Vagina (tissue), 2 donors: ENCODE results near the gene TMEM18. TPM values are rescaled to one million over a fixed set of nuclear protein-coding genes. Genes with fewer than 3 reads are reported as not detected.
A peak's percentile ranks its signal among the peaks of the same experiment; 100 is the strongest.

Experiments
- DNase-seq, 2 donors: peaks; one replicate each; pipeline ENCODE4 v3.0.0-alpha.2; 2017; ENCODE audit errors: extremely low spot score in 2 of 2
- H3K27ac ChIP-seq: fragments of 200-600 bp; sonication (generic); one replicate; pipeline ENCODE4 v1.5.1; 2019
- H3K27me3 ChIP-seq: fragments of 200-600 bp; sonication (generic); one replicate; pipeline ENCODE4 v1.5.1; 2019
- H3K36me3 ChIP-seq, 2 donors: fragments of 200-600 bp; sonication (generic); one replicate each; pipeline ENCODE4 v1.5.1; 2017 to 2019
- H3K4me1 ChIP-seq: fragments of 200-600 bp; sonication (generic); one replicate; pipeline ENCODE4 v1.5.1; 2019
- H3K4me3 ChIP-seq, 2 donors: fragments of 200-600 bp; sonication (generic); 1 replicate in 1 of 2; 2 replicates in 1 of 2; pipeline ENCODE4 v1.5.1; 2016 to 2019
- H3K9me3 ChIP-seq: fragments of 200-600 bp; sonication (generic); one replicate; pipeline ENCODE4 v1.5.1; 2019
- CTCF ChIP-seq, 3 experiments: fragments of 450-650 bp in 2 of 3; fragments of 200-600 bp in 1 of 3; sonication (generic) in 1 of 3; IDR thresholded peaks; one replicate each; pipeline ENCODE4 v1.5.1; 2017 to 2019; ENCODE audit warnings: antibody characterized with exemption in 3 of 3, mild to moderate bottlenecking in 2 of 3, moderate library complexity in 2 of 3
- POLR2A ChIP-seq, 2 donors: fragments of 450-650 bp; IDR thresholded peaks; one replicate each; pipeline ENCODE4 v1.6.1; 2017; ENCODE audit warnings: antibody characterized with exemption in 2 of 2, mild to moderate bottlenecking in 2 of 2, moderate library complexity in 2 of 2
- POLR2AphosphoS5 ChIP-seq, 2 donors: sonication (generic); formaldehyde crosslinking; IDR thresholded peaks; one replicate each; pipeline ENCODE4 v1.9.0; 2017; ENCODE audit warnings: antibody characterized with exemption in 2 of 2, mild to moderate bottlenecking in 2 of 2, low read depth in 1 of 2; ENCODE audit not compliant: insufficient read depth in 1 of 2
- intact Hi-C: fragments of 100-400 bp; cut with DNase I; formaldehyde crosslinking; loops from one replicate; pipeline ENCODE4 v1.15.1; 2023
- total RNA-seq: library from RNA; depleted of rRNA; stranded (reverse); fragments of >200 nt; gene quantifications from one replicate; pipeline ENCODE4 v1.2.3, GENCODE V29; 2016

The TMEM18 gene
- total RNA-seq, 1 donor from 2014 or later = 21.1 TPM

- Histone ChIP-seq H3K27me3 (no peaks in the 10 kb centered on the region), H3K4me1 (no peaks in the 10 kb centered on the region), H3K4me3 (no peak overlapping the region), H3K9me3 (no peaks in the 10 kb centered on the region), H3K36me3 (no peaks in the 10 kb centered on the region), H3K27ac (no peak overlapping the region)
- intact Hi-C loops = no loop called here
- TF ChIP-seq POLR2A (IDR thresholded peaks at IDR 0.05) (no peak), CTCF (IDR thresholded peaks at IDR 0.05) (peak in 2 of 3 experiments; percentile 14 to 25)
- DNase-seq = no peak
Measured at GRCh38 chr2:714005-714741, 37.0 kb upstream of the TMEM18 start.

- Histone ChIP-seq H3K4me3 (no peak overlapping the region), H3K27me3 (no peaks in the 10 kb centered on the region), H3K36me3 (no peaks in the 10 kb centered on the region), H3K4me1 (no peaks in the 10 kb centered on the region), H3K9me3 (no peaks in the 10 kb centered on the region), H3K27ac (no peak overlapping the region)
- DNase-seq = no peak
- TF ChIP-seq CTCF (IDR thresholded peaks at IDR 0.05) (no peak), POLR2AphosphoS5 (IDR thresholded peaks at IDR 0.05; ENCODE audit: insufficient read depth in 1 of 2, low read depth in 1 of 2) (no peak), POLR2A (IDR thresholded peaks at IDR 0.05) (no peak)
- intact Hi-C loops = no loop called here
Measured at GRCh38 chr2:710867-711665, 33.9 kb upstream of the TMEM18 start.

GRCh38 chr2:709138-709765 is 32.0 kb upstream of the TMEM18 start:
- H3K27ac ChIP-seq = no peak overlapping the region
- TF ChIP-seq CTCF (IDR thresholded peaks at IDR 0.05) (no peak), POLR2AphosphoS5 (IDR thresholded peaks at IDR 0.05; ENCODE audit: insufficient read depth in 1 of 2, low read depth in 1 of 2) (no peak), POLR2A (IDR thresholded peaks at IDR 0.05) (no peak)
- H3K36me3 ChIP-seq = no peaks in the 10 kb centered on the region
- H3K27me3 ChIP-seq = no peaks in the 10 kb centered on the region
- H3K4me1 ChIP-seq = no peaks in the 10 kb centered on the region
- H3K4me3 ChIP-seq = no peak overlapping the region
- intact Hi-C loops = no loop called here
- H3K9me3 ChIP-seq = no peaks in the 10 kb centered on the region
- DNase-seq = no peak

- TF ChIP-seq POLR2AphosphoS5 (IDR thresholded peaks at IDR 0.05; ENCODE audit: insufficient read depth in 1 of 2, low read depth in 1 of 2) (no peak), POLR2A (IDR thresholded peaks at IDR 0.05) (no peak), CTCF (IDR thresholded peaks at IDR 0.05) (no peak)
- intact Hi-C loops = no loop called here
- Histone ChIP-seq H3K27me3 (no peaks in the 10 kb centered on the region), H3K36me3 (no peaks in the 10 kb centered on the region), H3K9me3 (no peaks in the 10 kb centered on the region), H3K4me3 (no peak overlapping the region), H3K27ac (no peak overlapping the region), H3K4me1 (no peaks in the 10 kb centered on the region)
- DNase-seq = no peak
Measured at GRCh38 chr2:708667-709066, 31.5 kb upstream of the TMEM18 start.
